Brain microvascular endothelial cell (primary cell): Measurements from ENCODE around the gene SPIN4.

ENCODE experiments used
- DNase-seq: peaks from one replicate; pipeline ENCODE4 v3.0.0-alpha.2; 2020
- H3K27ac ChIP-seq: fragments of 250-450 bp; sonication (Bioruptor Pico); 2 replicates; pipeline ENCODE4 v1.5.1; 2020; ENCODE audit warnings: mild to moderate bottlenecking, moderate library complexity
- H3K27me3 ChIP-seq: fragments of 250-450 bp; sonication (Bioruptor Pico); replicated peaks from 2 replicates; pipeline ENCODE4 v1.5.1; 2020; ENCODE audit warnings: mild to moderate bottlenecking
- H3K36me3 ChIP-seq: fragments of 250-450 bp; sonication (Bioruptor Pico); replicated peaks from 2 replicates; pipeline ENCODE4 v1.5.1; 2020; ENCODE audit warnings: mild to moderate bottlenecking
- H3K4me3 ChIP-seq: 2 replicates; pipeline ENCODE4 v1.5.1; 2011; ENCODE audit warnings: low read depth, mild to moderate bottlenecking, control low read depth, low read length, moderate library complexity
- in situ Hi-C: cut with HindIII; loops from 2 replicates; pipeline ENCODE4 v1.10.0; 2017; ENCODE audit warnings: low sequenced_read_pairs, low pct_ligation_motif_present
- TF ChIP-seq, protein P1 (sequence below): IDR thresholded peaks from 2 replicates; pipeline ENCODE4 v1.5.1; 2011; ENCODE audit warnings: low read depth, mild to moderate bottlenecking, moderate library complexity, low read length, control low read depth, inconsistent platforms; ENCODE audit errors: missing control alignments

The SPIN4 gene

DNA sequence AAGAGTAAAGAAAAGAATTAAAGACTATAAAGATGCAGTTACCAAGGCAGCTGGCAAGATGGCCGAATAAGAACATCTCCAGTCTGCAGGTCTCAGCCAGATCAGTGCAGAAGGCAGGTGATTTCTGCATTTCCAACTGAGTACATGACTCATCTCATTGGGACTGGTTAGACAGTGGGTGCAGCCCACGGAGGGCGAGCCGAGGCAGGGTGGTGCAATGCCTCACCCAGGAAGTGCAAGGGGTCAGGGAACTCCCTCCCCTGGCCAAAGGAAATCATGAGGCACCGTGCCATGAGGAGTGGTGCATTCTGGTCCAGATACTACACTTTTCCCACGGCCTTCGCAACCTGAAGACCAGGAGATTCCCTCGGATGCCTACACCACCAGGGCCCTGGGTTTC lies 20.5 kb downstream of the SPIN4 start:
- in situ Hi-C loops: no loop called here
- H3K27ac ChIP-seq: no peak overlapping the region
- no peak overlapping the region for H3K4me3 ChIP-seq
- H3K36me3 ChIP-seq: no peaks in the 10 kb centered on the region
- TF ChIP-seq, protein P1, sequence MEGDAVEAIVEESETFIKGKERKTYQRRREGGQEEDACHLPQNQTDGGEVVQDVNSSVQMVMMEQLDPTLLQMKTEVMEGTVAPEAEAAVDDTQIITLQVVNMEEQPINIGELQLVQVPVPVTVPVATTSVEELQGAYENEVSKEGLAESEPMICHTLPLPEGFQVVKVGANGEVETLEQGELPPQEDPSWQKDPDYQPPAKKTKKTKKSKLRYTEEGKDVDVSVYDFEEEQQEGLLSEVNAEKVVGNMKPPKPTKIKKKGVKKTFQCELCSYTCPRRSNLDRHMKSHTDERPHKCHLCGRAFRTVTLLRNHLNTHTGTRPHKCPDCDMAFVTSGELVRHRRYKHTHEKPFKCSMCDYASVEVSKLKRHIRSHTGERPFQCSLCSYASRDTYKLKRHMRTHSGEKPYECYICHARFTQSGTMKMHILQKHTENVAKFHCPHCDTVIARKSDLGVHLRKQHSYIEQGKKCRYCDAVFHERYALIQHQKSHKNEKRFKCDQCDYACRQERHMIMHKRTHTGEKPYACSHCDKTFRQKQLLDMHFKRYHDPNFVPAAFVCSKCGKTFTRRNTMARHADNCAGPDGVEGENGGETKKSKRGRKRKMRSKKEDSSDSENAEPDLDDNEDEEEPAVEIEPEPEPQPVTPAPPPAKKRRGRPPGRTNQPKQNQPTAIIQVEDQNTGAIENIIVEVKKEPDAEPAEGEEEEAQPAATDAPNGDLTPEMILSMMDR: no peak
- DNase-seq: no peak
- no peaks in the 10 kb centered on the region for H3K27me3 ChIP-seq

DNA sequence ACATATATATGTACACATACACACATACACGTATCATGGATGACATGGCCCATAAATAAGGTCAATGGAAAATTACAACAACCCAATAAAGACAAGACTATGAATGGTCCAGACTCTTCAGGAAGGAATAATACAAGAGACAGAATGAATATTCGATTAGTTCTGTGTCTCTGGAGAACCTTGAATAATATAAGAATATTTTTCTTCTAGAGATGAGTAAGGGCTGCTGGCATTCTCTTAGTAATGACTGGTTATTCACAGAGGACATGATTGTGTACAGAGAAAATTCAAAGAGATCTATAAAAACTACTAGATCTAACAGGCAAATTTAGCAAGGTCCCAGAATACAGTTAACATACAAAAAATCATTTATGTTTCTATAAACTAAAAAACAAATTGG lies 23.3 kb downstream of the SPIN4 start:
- in situ Hi-C loops: no loop called here
- no peak for DNase-seq
- TF ChIP-seq, protein P1: no peak
- Histone ChIP-seq H3K27ac (no peak overlapping the region), H3K36me3 (no peaks in the 10 kb centered on the region), H3K4me3 (no peak overlapping the region), H3K27me3 (no peaks in the 10 kb centered on the region)

DNA sequence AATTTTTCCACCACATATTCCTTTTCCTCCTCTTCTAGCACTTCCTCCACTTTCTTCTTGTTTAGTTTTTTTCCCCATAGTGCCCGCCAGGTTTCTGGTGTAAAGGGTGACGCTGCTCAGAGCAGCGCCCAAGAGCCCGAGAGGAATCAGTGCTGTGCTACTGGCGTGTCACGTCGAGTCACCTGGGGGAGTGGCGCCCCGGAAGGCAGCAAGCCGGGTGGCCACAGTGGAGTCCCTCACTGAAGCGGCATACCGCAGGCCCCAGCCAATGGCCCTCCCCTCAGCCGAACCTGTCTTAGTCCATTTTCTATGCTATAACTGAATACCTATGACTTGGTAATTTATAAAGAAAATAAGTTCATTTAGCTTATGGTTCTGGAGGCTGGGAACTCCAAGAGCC lies 51.5 kb downstream of the SPIN4 start:
- no peaks in the 10 kb centered on the region for H3K27me3 ChIP-seq
- H3K27ac ChIP-seq: no peak overlapping the region
- no peaks in the 10 kb centered on the region for H3K36me3 ChIP-seq
- no peak overlapping the region for H3K4me3 ChIP-seq
- TF ChIP-seq, protein P1: no peak
- no peak for DNase-seq
- in situ Hi-C loops: no loop called here
